ENCODE measurements around the gene OOSP1. TPM values are rescaled to one million over a fixed set of nuclear protein-coding genes. Genes with fewer than 3 reads are reported as not detected.

OOSP1 gene
- total RNA-seq, 1 donor from 2014 or later, result not detected

- Histone ChIP-seq H3K27ac (no peak overlapping the region), H3K36me3 (no peaks in the 10 kb centered on the region), H3K9me3 (no peaks in the 10 kb centered on the region), H3K4me3 (no peak overlapping the region), H3K27me3 (no peaks in the 10 kb centered on the region), H3K4me1 (no peaks in the 10 kb centered on the region)
- no peak for DNase-seq (ENCODE audit: extremely low spot score in 2 of 2)
- TF ChIP-seq CTCF (IDR thresholded peaks at IDR 0.05) (no peak), POLR2A (IDR thresholded peaks at IDR 0.05) (no peak)
- intact Hi-C loops (cut with DNase I), result no loop called here
Observed at GRCh38 chr11:59957094-59957493, 18.9 kb downstream of the OOSP1 start.

GRCh38 chr11:59960502-59961381, 22.5 kb downstream of the OOSP1 start:
- no peak overlapping the region for H3K27ac ChIP-seq
- H3K27me3 ChIP-seq, result no peaks in the 10 kb centered on the region
- no peak for DNase-seq (ENCODE audit: extremely low spot score in 2 of 2)
- no peaks in the 10 kb centered on the region for H3K4me1 ChIP-seq
- intact Hi-C loops (cut with DNase I), result no loop called here
- H3K9me3 ChIP-seq, result no peaks in the 10 kb centered on the region
- H3K4me3 ChIP-seq, result no peak overlapping the region
- no peaks in the 10 kb centered on the region for H3K36me3 ChIP-seq
- TF ChIP-seq CTCF (IDR thresholded peaks at IDR 0.05), result no peak
- TF ChIP-seq POLR2A (IDR thresholded peaks at IDR 0.05), result no peak
- no peak for TF ChIP-seq POLR2AphosphoS5 (IDR thresholded peaks at IDR 0.05; ENCODE audit: insufficient read depth in 1 of 2, low read depth in 1 of 2)

- Histone ChIP-seq H3K27ac (no peak overlapping the region), H3K9me3 (no peaks in the 10 kb centered on the region), H3K4me3 (no peak overlapping the region), H3K36me3 (no peaks in the 10 kb centered on the region), H3K27me3 (no peaks in the 10 kb centered on the region), H3K4me1 (no peaks in the 10 kb centered on the region)
- TF ChIP-seq CTCF (IDR thresholded peaks at IDR 0.05) (no peak), POLR2A (IDR thresholded peaks at IDR 0.05) (no peak), POLR2AphosphoS5 (IDR thresholded peaks at IDR 0.05; ENCODE audit: insufficient read depth in 1 of 2, low read depth in 1 of 2) (no peak)
- no peak for DNase-seq (ENCODE audit: extremely low spot score in 2 of 2)
- intact Hi-C loops (cut with DNase I), result no loop called here
Observed at GRCh38 chr11:59962107-59962482, 23.9 kb downstream of the OOSP1 start.

GRCh38 chr11:59963733-59964132, 25.5 kb downstream of the OOSP1 start, which contains the start of gene OOSP4A:
Gene OOSP4A, plus strand, starts transcription at chr11:59964033. Its CDS starts 0 bp downstream, at chr11:59964033.
- no peaks in the 10 kb centered on the region for H3K36me3 ChIP-seq
- no peak within 1 kb of the TSS for H3K27ac ChIP-seq
- H3K4me1 ChIP-seq, result no peaks in the 10 kb centered on the region
- intact Hi-C loops (cut with DNase I), result no loop called here
- no peaks in the 10 kb centered on the region for H3K27me3 ChIP-seq
- no peak within 1 kb of the TSS for H3K4me3 ChIP-seq
- TF ChIP-seq POLR2AphosphoS5 (IDR thresholded peaks at IDR 0.05; ENCODE audit: insufficient read depth in 1 of 2, low read depth in 1 of 2) (no peak), CTCF (IDR thresholded peaks at IDR 0.05) (no peak), POLR2A (IDR thresholded peaks at IDR 0.05) (no peak)
- no peak for DNase-seq (ENCODE audit: extremely low spot score in 2 of 2)
- no peaks in the 10 kb centered on the region for H3K9me3 ChIP-seq

GRCh38 chr11:59965424-59965823, 27.2 kb downstream of the OOSP1 start:
- TF ChIP-seq POLR2AphosphoS5 (IDR thresholded peaks at IDR 0.05; ENCODE audit: insufficient read depth in 1 of 2, low read depth in 1 of 2) (no peak), CTCF (IDR thresholded peaks at IDR 0.05) (no peak), POLR2A (IDR thresholded peaks at IDR 0.05) (no peak)
- no peaks in the 10 kb centered on the region for H3K27me3 ChIP-seq
- H3K4me1 ChIP-seq, result no peaks in the 10 kb centered on the region
- H3K27ac ChIP-seq, result no peak overlapping the region
- no peaks in the 10 kb centered on the region for H3K9me3 ChIP-seq
- no peak overlapping the region for H3K4me3 ChIP-seq
- no peak for DNase-seq (ENCODE audit: extremely low spot score in 2 of 2)
- intact Hi-C loops (cut with DNase I), result no loop called here
- H3K36me3 ChIP-seq, result no peaks in the 10 kb centered on the region

All from vagina (tissue), 2 donors.